GM18507 (cell line): ENCODE measurements around the gene L2HGDH.
"Not testable (repeated sequence)": the region's sequence is repeated elsewhere in the genome, so short reads cannot be mapped to it uniquely, and the experiment has no call there.

ENCODE experiments used
- DNase-seq: peaks from one replicate; pipeline ENCODE4 v3.0.0; 2011; ENCODE audit warnings: low read depth; ENCODE audit not compliant: insufficient read length; ENCODE audit errors: extremely low spot score
- FAIRE-seq: peaks from 2 replicates; lab custom pipeline; 2011; peaks lifted over from hg19 to GRCh38; lab: Jason Lieb, UNC

The L2HGDH gene

DNA sequence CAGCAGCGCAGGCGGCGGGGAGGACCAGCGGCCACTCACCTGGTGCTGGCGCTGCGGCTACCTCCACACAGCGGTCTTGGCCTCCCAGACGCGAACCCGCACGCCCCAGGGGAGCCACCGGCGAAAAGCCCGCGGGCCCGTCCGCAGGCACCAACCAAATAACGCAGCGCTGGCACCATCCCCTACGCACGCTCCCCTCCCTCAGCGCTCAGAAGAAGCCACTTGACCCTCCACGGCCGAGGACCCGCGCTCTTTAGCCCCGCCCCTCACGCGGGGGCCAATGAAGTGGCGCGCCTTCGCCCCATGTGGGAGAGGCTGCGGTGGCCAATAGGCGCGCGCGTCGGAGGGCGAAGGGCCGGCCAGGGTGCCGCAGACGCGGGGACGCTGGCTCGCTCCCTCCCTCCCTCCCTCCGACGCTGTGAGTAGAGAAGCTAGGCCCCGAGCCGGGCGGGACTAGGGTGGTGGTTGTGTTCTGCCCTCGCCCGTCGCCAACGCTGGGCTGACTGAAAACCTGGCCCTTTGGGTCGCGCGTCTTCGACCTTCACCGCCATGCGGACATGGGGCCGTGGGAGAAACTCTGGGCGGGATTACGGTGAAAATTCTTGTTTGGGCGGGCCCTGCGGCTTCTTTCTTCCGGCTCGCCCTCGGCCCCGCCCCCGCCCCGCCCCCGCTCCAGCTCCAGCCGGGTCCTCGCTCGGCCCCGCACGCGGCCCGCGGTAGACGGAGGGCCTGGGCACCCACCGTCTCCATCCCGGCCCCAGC, at the start of gene L2HGDH, which contains the start of gene DMAC2L:
Gene L2HGDH (minus strand): TSS at position 258 of the 762 bp plus-strand sequence. CDS start 79 bp downstream, at position 179.
Gene DMAC2L (plus strand): TSS at position 353 of the 762 bp plus-strand sequence. CDS start 9,164 bp downstream, outside the sequence.
- peak; percentile 93 for DNase-seq
- FAIRE-seq, result peak; percentile 88

GRCh38 chr14:50360851-50361250, 48.8 kb upstream of the L2HGDH start:
- FAIRE-seq, result no peak

DNA sequence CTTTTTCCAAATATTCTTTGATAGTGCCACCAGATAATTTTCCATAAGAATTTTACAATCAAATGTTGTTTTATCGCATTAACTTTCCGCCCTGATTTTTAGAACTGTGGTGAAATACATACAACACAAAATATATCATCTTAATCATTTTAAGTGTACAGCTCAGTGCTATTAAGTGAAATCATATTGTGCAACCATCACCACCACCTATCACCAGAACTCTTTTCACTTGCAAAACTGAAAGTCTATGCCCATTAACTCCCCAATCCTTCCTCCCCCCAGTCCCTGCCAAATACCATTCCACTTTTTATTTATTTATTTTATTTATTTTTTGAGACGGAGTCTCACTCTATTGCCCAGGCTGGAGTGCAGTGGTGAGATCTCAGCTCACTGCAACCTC, 48.1 kb upstream of the L2HGDH start:
- FAIRE-seq (no peak), DNase-seq (no peak)

More at GRCh38 chr14:50360851-50361250, 48.8 kb upstream of the L2HGDH start:
- DNase-seq, result no peak

DNA sequence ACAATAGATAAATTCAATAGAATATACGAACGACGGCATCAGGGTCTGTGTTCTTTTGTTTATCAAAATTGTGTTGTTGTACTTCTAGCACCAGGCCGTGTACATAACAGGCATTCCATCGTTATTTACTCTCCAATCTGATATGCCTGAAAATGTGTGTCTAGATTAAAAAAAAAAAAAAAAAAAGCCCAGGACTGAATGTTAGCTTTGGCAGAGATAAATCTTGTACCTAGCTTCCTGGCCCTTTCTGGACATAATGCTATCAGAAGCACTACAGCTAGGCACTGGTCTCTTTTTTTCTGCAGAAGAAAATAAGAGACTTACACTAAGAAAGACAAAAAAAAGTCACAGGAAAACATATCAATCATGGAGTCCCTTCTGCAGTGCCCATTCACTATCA, 47.6 kb upstream of the L2HGDH start:
- DNase-seq (no peak), FAIRE-seq (no peak)

DNA sequence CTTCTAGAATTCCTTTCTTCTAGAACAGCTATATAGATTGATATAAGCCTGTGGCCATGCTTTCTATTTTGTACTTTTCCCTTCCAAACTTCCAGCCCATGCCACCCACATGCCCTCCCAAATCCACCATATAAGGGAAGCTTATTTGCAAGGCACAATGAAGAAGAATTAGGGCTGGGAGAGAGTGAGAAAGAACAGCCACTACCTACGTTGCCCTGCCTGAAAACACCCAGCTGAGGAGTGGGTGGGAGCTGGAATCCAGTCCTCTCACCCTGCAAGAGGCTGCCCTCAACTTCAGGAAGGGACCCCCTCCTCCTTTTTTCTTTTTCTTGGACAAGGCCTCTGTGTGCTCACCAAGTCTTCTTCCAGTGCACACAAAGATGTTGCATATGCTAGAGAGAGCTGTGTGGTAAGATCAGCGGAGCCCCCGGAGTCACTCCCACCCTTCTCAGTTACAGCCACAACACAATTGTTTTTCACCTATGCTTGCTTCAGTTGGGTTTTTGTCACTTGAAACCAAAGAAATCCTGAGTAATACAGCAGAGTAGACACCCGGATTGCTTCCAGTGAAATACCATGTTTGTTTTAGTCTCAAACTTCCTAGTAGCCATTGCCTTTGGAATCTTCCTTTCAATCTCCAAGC, 45.8 kb upstream of the L2HGDH start:
- no peak for FAIRE-seq
- DNase-seq, result no peak

- no peak for DNase-seq
- no peak for FAIRE-seq
Measured at GRCh38 chr14:50357124-50357523, 45.1 kb upstream of the L2HGDH start.

DNA sequence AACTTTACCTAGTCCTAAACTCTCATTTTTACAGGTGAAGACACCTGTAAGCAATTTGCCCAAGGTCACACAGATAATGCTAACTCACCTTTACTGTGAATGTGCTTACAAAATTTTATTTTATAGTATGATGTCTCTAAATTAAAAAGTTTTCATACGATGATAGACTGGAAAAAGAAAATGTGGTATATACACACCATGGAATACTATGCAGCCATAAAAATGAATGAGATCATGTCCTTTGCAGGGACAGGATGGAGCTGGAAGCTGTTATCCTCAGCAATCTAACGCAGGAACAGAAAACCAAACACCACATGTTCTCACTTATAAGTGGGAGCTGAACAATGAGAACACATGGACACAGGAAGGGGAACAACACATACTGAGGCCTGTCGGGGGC, 44.3 kb upstream of the L2HGDH start:
- not testable (repeated sequence) for DNase-seq, FAIRE-seq

GRCh38 chr14:50355692-50356091, 43.7 kb upstream of the L2HGDH start:
- DNase-seq (no peak), FAIRE-seq (no peak)

GRCh38 chr14:50354527-50354926, 42.5 kb upstream of the L2HGDH start:
- FAIRE-seq, result no peak
- no peak for DNase-seq

DNA sequence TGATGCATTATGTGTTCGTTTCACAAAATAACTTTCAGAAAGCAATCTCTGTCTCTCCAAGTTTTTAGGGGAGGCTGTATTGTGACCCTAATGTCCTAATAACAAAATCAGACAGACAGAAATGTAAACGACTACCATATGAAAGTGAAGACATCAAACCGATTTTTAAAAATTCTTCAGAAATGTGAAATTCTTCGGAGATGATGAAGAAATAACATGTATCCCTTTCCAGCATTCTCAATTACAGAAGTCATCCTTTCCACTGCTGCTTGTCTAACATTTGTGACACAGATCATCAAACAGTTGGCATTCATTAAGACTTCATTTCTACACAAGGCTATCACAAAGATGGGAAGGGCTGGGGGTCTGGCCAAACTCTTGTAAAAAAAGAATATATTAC, 41.1 kb upstream of the L2HGDH start:
- DNase-seq (no peak), FAIRE-seq (no peak)

DNA sequence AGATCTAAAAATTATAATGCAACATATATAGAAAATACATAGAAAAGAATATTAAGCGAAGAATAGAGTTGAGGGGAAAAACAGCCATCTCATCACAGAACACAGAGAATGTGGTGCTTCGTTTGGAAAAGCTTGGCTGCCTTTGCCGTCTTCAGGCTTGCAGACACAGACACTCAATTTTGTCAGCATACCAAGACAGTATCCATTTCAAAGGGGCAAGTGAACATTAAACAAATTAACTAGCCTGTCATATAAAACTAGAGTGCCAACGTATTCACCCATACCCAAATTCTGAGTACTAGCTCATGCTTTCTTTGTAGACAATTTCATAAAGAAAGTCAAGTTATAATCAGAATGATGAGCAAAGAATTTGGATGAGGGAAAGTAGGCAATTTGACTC, 40.6 kb upstream of the L2HGDH start:
- no peak for FAIRE-seq
- DNase-seq, result no peak

DNA sequence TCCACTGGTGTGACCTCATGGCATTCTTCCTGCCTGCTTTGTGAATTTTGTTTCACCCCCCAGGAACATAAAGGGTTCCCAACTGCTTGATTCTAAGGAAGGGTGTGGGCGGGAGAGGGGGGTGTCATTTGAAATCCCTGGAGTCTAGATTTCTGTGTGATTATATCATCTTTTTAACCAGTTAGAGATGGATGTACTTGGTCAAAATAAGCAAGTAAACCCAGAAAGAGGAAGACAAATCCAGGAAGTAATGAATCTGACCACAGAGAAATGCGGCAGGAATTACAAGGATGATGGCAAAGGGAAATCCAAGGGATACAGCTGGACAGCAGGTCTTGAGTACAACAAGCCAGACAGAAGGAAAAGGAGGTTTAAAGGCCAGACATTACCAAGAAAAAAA, 38.9 kb upstream of the L2HGDH start:
- FAIRE-seq, result no peak
- DNase-seq, result no peak

- DNase-seq (no peak), FAIRE-seq (no peak)
Measured at GRCh38 chr14:50348933-50349332, 36.9 kb upstream of the L2HGDH start.

GRCh38 chr14:50347521-50347920, 35.5 kb upstream of the L2HGDH start:
- DNase-seq (no peak), FAIRE-seq (no peak)

GRCh38 chr14:50345846-50346422, 33.9 kb upstream of the L2HGDH start:
- no peak for DNase-seq
- FAIRE-seq, result no peak

- no peak for DNase-seq
- FAIRE-seq, result no peak
Measured at GRCh38 chr14:50344876-50345563, 33.0 kb upstream of the L2HGDH start.

GRCh38 chr14:50344116-50344775, 32.2 kb upstream of the L2HGDH start:
- DNase-seq (no peak), FAIRE-seq (peak; percentile 36)

- FAIRE-seq (no peak), DNase-seq (no peak)
Measured at GRCh38 chr14:50343434-50343833, 31.4 kb upstream of the L2HGDH start.

DNA sequence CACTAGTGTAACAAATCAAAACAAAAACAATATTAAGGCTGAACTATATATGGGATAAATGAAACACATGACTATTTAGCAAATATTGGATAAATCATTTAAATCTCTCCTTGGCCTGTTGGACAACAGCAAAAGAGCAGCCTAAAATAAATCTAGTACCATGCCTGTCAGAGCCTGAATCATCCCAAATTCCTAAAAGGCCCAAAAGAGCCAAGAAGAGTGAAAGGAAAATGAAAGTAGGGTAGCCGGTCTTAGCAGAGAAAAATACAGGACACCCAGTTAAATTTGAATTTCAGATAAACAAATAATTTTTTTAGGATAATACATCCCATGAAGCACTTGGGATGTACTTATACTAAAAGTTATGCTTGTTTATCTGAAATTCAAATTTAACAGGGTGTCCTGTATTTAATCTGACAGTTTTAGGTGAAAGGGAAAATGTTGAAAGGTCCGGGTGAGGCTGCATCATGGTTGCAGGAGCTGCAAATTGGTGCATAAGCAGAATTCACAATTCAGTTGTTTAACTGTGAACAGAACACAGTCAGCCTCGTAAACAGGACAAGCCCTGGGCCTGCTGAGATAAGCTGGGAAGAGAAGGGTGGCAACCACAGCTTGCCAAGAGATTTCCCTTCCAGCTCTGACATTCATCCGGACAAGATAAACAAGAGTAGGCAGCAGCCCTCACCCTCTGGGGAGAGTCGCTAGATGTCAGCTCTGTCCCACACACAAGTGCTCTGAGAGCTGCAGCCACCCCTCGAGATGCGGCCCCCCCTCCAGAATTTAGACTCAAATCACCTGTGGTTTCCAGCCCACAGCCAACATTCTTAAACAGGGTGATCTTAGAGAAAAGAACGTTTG, 30.4 kb upstream of the L2HGDH start:
- DNase-seq, result no peak
- FAIRE-seq, result no peak
